Fibroblast of the aortic adventitia (primary cell): Measurements from ENCODE around the gene RIMS3. TPM values are rescaled to one million over a fixed set of nuclear protein-coding genes. Genes with fewer than 3 reads are reported as not detected.
A peak's percentile ranks its signal among the peaks of the same experiment; 100 is the strongest.

Experiments
- DNase-seq: peaks from one replicate; pipeline ENCODE4 v3.0.0-alpha.2; 2010; ENCODE audit warnings: low read depth
- H3K4me3 ChIP-seq: 2 replicates; pipeline ENCODE4 v1.5.1; 2011; ENCODE audit warnings: low read depth, mild to moderate bottlenecking, control low read depth, low read length, moderate library complexity
- total RNA-seq: library from RNA; depleted of rRNA; stranded (reverse); fragments of >200 nt; gene quantifications from 2 replicates; pipeline ENCODE4 v1.2.3, GENCODE V29; 2012; ENCODE audit warnings: low replicate concordance
- TF ChIP-seq, protein P1 (sequence below): IDR thresholded peaks from 2 replicates; pipeline ENCODE4 v1.5.1; 2011; ENCODE audit warnings: mild to moderate bottlenecking, low read length, control low read depth, inconsistent platforms; ENCODE audit not compliant: insufficient read depth

Gene RIMS3
- total RNA-seq, 1 donor: 0.36 TPM

- DNase-seq: no peak
- TF ChIP-seq, protein P1, sequence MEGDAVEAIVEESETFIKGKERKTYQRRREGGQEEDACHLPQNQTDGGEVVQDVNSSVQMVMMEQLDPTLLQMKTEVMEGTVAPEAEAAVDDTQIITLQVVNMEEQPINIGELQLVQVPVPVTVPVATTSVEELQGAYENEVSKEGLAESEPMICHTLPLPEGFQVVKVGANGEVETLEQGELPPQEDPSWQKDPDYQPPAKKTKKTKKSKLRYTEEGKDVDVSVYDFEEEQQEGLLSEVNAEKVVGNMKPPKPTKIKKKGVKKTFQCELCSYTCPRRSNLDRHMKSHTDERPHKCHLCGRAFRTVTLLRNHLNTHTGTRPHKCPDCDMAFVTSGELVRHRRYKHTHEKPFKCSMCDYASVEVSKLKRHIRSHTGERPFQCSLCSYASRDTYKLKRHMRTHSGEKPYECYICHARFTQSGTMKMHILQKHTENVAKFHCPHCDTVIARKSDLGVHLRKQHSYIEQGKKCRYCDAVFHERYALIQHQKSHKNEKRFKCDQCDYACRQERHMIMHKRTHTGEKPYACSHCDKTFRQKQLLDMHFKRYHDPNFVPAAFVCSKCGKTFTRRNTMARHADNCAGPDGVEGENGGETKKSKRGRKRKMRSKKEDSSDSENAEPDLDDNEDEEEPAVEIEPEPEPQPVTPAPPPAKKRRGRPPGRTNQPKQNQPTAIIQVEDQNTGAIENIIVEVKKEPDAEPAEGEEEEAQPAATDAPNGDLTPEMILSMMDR: no peak
- H3K4me3 ChIP-seq: no peak overlapping the region
Observed at GRCh38 chr1:40618108-40618507, 47.4 kb downstream of the RIMS3 start.

GRCh38 chr1:40612345-40612831 lies 53.1 kb downstream of the RIMS3 start:
- no peak overlapping the region for H3K4me3 ChIP-seq
- TF ChIP-seq, protein P1: peak; percentile 95
- peak; percentile 73 for DNase-seq

GRCh38 chr1:40610156-40610555 lies 55.3 kb downstream of the RIMS3 start:
- no peak overlapping the region for H3K4me3 ChIP-seq
- TF ChIP-seq, protein P1: no peak
- DNase-seq: no peak

DNA sequence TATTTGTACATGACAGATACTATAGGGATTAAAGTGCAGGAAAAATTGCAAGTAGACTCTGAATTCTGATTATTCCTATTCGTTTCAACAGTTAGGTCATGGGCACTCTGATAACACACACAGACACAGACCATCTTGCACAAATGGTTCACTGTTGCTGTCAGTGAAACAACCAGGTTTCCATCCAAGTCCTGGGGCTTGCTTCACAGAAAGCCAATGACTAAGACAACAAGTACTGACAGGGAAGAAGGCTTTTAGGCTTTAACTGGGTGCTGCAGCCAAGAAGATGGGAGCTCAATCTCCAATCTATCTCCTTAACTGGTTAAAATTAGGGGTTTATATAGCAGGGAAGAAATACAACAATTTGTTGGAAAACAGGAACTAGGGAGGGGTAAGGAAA lies 57.6 kb downstream of the RIMS3 start:
- no peak overlapping the region for H3K4me3 ChIP-seq
- no peak for DNase-seq
- TF ChIP-seq, protein P1: no peak

- DNase-seq: no peak
- TF ChIP-seq, protein P1: no peak
- H3K4me3 ChIP-seq: no peak overlapping the region
Observed at GRCh38 chr1:40606978-40607377, 58.5 kb downstream of the RIMS3 start.

GRCh38 chr1:40606194-40606593 lies 59.3 kb downstream of the RIMS3 start:
- no peak for DNase-seq
- TF ChIP-seq, protein P1: no peak
- no peak overlapping the region for H3K4me3 ChIP-seq

GRCh38 chr1:40599926-40600325 lies 65.6 kb downstream of the RIMS3 start:
- DNase-seq: no peak
- TF ChIP-seq, protein P1: no peak
- no peak overlapping the region for H3K4me3 ChIP-seq
